ENCODE results near the gene CCDC28B. TPM values are rescaled to one million over a fixed set of nuclear protein-coding genes. Genes with fewer than 3 reads are reported as not detected.

CCDC28B gene
- total RNA-seq, 1 donor from 2014 or later = 2.7 TPM

GRCh38 chr1:32228771-32229170, 28.4 kb downstream of the CCDC28B start:
- no peaks in the 10 kb centered on the region for H3K9me3 ChIP-seq
- ATAC-seq (no peak), DNase-seq (no peak)
- H3K27ac ChIP-seq = no peak overlapping the region
- H3K4me3 ChIP-seq = no peak overlapping the region
- intact Hi-C loops (cut with DNase I) = no loop called here
- H3K27me3 ChIP-seq = no peaks in the 10 kb centered on the region
- TF ChIP-seq CTCF (IDR thresholded peaks at IDR 0.05) = no peak
- peaks cover 91% of the 10 kb centered on the region for H3K36me3 ChIP-seq
- H3K4me1 ChIP-seq = peaks cover 5% of the 10 kb centered on the region

GRCh38 chr1:32231843-32232432, 31.5 kb downstream of the CCDC28B start:
- Histone ChIP-seq H3K4me3 (no peak overlapping the region), H3K36me3 (peaks cover 60% of the 10 kb centered on the region), H3K27me3 (no peaks in the 10 kb centered on the region), H3K9me3 (no peaks in the 10 kb centered on the region), H3K4me1 (no peaks in the 10 kb centered on the region), H3K27ac (no peak overlapping the region)
- ATAC-seq (no peak), DNase-seq (no peak)
- no peak for TF ChIP-seq CTCF (IDR thresholded peaks at IDR 0.05)
- intact Hi-C loops (cut with DNase I) = no loop called here

DNA sequence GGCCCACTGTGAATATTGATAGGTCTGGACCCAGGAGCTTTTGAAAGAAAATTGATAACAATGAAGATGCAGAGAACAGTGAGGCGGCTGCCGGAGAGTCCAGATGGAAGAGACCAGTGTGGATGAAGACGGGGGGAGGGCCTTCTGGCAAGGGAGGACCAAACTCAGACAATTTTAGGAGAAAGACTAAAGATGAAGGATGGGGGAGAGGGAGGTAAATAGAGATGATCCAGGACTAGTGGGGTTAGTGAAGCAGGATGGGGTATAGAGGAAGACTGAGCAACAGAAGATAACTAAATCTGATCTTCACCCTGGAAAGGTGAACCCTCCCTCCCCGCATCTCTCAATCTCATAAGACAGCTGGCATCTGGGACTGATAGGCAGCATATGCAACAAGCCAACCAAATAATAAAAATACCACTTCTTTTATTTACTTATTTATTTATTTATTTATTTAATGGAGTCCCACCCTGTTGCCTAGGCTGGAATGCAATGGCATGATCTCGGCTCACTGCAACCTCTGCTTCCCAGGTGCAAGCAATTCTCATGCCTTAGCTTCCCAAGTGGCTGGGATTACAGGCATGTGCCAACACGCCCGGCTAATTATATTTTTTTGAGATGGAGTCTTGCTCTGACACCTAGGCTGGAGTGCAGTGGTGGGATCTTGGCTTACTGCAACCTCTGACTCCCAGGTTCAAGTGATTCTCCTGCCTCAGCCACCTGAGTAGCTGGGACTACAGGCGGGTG, 32.3 kb downstream of the CCDC28B start:
- Histone ChIP-seq H3K27me3 (no peaks in the 10 kb centered on the region), H3K27ac (no peak overlapping the region), H3K36me3 (peaks cover 52% of the 10 kb centered on the region), H3K4me3 (no peak overlapping the region), H3K9me3 (no peaks in the 10 kb centered on the region), H3K4me1 (no peaks in the 10 kb centered on the region)
- intact Hi-C loops (cut with DNase I) = no loop called here
- no peak for TF ChIP-seq CTCF (IDR thresholded peaks at IDR 0.05)
- DNase-seq (no peak), ATAC-seq (no peak)

GRCh38 chr1:32234792-32235191, 34.4 kb downstream of the CCDC28B start:
- Histone ChIP-seq H3K27me3 (no peaks in the 10 kb centered on the region), H3K4me1 (no peaks in the 10 kb centered on the region), H3K36me3 (peaks cover 31% of the 10 kb centered on the region), H3K27ac (no peak overlapping the region), H3K4me3 (no peak overlapping the region), H3K9me3 (no peaks in the 10 kb centered on the region)
- intact Hi-C loops (cut with DNase I) = no loop called here
- ATAC-seq (no peak), DNase-seq (no peak)
- TF ChIP-seq CTCF (IDR thresholded peaks at IDR 0.05) = no peak

DNA sequence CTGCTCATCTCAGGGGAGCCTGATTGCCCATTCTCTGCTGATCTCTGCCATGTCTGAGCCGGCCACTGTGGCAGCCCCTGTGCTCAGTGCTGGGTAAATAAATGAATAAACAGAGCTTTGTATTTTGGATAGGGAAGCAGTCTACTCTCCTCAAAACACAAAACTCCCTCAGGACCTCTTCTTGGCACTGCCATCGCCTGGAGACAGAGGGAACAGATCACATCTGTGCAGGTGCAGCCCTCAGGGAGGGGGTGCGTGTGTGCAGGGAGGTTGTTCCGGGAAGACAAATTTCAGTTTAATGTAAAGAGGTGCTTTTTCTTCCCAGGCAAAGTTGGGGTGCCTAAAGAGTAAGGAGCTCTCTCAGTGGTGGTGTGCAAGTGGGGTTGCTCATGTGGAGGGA, 38.9 kb downstream of the CCDC28B start:
- Histone ChIP-seq H3K4me3 (no peak overlapping the region), H3K27me3 (no peaks in the 10 kb centered on the region), H3K4me1 (peaks cover 17% of the 10 kb centered on the region), H3K27ac (no peak overlapping the region), H3K9me3 (no peaks in the 10 kb centered on the region), H3K36me3 (no peaks in the 10 kb centered on the region)
- TF ChIP-seq CTCF (IDR thresholded peaks at IDR 0.05) = no peak
- DNase-seq (no peak), ATAC-seq (no peak)
- intact Hi-C loops (cut with DNase I) = no loop called here

All from upper lobe of right lung (tissue), 1 donor.